Panc1 (cell line): ENCODE data around the gene LRRC74B.

Experiments used
- POLR2AphosphoS5 ChIP-seq: IDR thresholded peaks from 2 replicates; pipeline ENCODE4 v1.6.1; 2012; ENCODE audit warnings: mild to moderate bottlenecking, low read depth, low read length, moderate library complexity
- SIN3A ChIP-seq: IDR thresholded peaks from 2 replicates; pipeline ENCODE4 v1.6.1; 2012; ENCODE audit warnings: low read depth, mild to moderate bottlenecking, low read length, moderate library complexity, borderline replicate concordance; ENCODE audit not compliant: insufficient read depth
- TCF7L2 ChIP-seq: IDR thresholded peaks from 2 replicates; pipeline ENCODE4 v1.6.1; 2011; ENCODE audit warnings: mild to moderate bottlenecking, low read depth, low read length, inconsistent platforms
- TF ChIP-seq, protein P1 (sequence below): fragments of 450-650 bp; IDR thresholded peaks from 2 replicates; pipeline ENCODE4 v1.5.1; 2017; ENCODE audit warnings: mild to moderate bottlenecking

DNA sequence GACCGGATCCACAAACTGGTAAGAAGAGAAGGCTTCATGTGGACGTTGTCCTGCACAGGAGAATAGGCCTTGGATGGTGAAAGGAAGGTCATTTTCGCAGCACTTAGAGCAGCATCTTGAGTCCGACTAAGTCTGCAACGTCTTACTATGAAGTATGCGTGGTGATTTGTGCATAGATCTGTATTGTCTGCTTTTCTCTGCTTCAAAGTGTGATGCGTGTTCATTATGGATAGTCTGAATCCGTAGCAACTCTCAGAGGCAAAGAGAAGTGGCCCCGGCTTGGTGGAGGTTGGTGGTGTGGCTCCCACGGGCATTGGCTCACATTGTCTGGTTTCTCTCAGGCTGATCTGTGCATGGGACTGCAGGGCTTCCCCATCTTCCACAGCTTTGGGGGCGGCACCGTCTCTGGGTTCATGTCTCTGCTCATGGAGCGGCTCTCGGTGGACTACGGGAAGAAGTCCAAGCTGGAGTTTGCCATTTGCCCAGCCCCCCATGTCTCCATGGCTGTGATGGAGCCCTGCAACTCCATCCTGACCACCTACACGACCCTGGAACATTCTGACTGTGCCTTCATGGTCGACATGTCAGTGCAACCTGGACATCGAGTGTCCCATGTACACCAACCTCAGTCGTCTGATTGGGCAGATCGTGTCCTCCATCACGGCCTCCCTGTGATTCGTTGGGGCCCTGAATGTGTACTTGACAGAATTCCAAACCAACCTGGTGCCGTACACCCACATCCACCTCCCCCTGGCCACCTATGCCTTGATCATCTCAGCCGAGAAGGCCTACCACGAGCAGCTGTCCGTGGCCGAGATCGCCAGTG is 21.5 kb downstream of the LRRC74B start:
- no peak for TF ChIP-seq POLR2AphosphoS5
- TF ChIP-seq, protein P1, sequence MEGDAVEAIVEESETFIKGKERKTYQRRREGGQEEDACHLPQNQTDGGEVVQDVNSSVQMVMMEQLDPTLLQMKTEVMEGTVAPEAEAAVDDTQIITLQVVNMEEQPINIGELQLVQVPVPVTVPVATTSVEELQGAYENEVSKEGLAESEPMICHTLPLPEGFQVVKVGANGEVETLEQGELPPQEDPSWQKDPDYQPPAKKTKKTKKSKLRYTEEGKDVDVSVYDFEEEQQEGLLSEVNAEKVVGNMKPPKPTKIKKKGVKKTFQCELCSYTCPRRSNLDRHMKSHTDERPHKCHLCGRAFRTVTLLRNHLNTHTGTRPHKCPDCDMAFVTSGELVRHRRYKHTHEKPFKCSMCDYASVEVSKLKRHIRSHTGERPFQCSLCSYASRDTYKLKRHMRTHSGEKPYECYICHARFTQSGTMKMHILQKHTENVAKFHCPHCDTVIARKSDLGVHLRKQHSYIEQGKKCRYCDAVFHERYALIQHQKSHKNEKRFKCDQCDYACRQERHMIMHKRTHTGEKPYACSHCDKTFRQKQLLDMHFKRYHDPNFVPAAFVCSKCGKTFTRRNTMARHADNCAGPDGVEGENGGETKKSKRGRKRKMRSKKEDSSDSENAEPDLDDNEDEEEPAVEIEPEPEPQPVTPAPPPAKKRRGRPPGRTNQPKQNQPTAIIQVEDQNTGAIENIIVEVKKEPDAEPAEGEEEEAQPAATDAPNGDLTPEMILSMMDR, result no peak
- TF ChIP-seq SIN3A, result no peak
- no peak for TF ChIP-seq TCF7L2
